GM12873 (cell line): ENCODE measurements around the gene BAIAP2.

Source experiments
- TF ChIP-seq, protein P1 (sequence below): IDR thresholded peaks from 2 replicates; pipeline ENCODE4 v1.5.1; 2012; ENCODE audit warnings: low read depth, mild to moderate bottlenecking, moderate library complexity, low read length, control low read depth; ENCODE audit not compliant: insufficient read depth; ENCODE audit errors: missing control alignments

The BAIAP2 gene

GRCh38 chr17:80998118-80998747, 36.7 kb upstream of the BAIAP2 start:
- TF ChIP-seq, protein P1, sequence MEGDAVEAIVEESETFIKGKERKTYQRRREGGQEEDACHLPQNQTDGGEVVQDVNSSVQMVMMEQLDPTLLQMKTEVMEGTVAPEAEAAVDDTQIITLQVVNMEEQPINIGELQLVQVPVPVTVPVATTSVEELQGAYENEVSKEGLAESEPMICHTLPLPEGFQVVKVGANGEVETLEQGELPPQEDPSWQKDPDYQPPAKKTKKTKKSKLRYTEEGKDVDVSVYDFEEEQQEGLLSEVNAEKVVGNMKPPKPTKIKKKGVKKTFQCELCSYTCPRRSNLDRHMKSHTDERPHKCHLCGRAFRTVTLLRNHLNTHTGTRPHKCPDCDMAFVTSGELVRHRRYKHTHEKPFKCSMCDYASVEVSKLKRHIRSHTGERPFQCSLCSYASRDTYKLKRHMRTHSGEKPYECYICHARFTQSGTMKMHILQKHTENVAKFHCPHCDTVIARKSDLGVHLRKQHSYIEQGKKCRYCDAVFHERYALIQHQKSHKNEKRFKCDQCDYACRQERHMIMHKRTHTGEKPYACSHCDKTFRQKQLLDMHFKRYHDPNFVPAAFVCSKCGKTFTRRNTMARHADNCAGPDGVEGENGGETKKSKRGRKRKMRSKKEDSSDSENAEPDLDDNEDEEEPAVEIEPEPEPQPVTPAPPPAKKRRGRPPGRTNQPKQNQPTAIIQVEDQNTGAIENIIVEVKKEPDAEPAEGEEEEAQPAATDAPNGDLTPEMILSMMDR: no peak

DNA sequence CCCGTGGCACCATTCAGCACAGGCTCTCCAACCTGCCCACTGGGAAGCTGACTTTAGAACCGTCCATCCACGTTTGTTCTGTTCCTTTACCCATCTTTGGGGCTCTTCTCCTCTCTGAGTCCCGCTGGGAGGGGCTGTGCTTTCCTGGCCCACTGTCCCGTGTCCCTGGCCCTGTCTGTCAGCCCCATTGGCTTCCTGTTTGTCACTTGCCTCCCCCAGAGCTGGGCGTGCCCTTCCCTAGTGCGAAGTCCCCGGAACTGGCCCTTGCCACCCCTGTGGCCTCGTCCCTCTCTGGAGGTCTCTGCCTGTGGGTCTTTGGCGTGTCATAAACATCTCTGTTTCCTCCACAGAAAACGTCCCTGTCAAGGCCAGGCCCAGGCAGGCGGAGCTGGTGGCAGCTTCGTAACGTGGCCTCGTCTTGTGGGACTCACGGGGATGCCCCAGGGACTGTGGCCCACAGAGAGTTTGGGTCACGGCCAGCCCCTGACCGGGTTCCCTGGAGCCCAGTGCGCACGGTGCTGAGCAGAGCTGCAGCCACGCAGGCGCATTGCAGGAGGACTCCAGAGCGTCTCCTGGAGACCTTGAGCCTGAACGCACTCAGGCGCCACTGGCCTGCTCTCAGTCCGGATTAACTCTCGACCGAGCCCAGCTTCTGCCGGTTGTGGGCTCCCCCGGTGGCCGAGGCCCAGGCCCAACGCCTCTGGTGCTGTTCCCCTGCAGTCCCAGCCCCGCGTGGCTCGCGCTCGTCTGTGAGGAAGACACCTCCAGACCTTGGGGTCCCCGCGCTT, 36.0 kb upstream of the BAIAP2 start:
- TF ChIP-seq, protein P1: no peak

- TF ChIP-seq, protein P1: no peak
Measured at GRCh38 chr17:80999536-81000333, 35.2 kb upstream of the BAIAP2 start.

DNA sequence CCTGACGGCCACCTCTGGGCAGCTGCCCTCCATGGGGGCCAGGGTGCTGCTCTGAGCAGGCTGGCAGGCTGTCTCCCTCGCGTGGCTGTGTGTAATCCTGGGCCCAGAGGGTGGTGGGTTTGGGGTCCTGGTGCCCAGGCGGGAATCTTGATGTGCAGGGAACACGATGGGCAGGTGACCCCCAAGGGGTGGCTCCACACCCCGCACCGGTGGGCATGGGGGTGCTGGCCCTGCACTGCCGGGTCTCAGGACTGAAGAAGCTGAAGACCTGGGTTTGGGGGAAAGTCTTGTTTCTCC, 34.7 kb upstream of the BAIAP2 start:
- TF ChIP-seq, protein P1: no peak

GRCh38 chr17:81000631-81001357, 34.2 kb upstream of the BAIAP2 start:
- TF ChIP-seq, protein P1: no peak

DNA sequence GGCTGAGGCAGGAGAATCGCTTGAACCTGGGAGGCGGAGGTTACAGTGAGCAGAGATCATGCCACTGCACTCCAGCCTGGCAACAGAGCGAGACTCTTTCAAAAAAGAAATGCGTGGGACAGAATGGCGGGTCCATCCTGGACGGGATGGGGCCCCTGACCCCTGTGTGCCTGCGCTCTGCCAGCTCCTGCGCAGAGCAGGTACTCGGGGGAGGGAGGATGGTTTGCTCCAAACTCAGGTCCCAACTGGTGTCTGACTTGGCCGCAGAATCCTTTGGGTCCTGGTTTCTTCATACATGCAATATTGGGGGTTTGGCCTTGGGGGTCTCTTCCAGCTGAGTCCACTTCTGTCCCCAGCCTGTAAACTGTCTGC, 33.0 kb upstream of the BAIAP2 start:
- TF ChIP-seq, protein P1: no peak
